PFSK-1 (cell line): Measurements from ENCODE around the gene XPOT.

Source experiments
- FOXP2 ChIP-seq: optimal IDR thresholded peaks from 2 replicates; pipeline ENCODE3; 2011; ENCODE audit warnings: borderline replicate concordance, control low read depth, inconsistent platforms; ENCODE audit not compliant: insufficient read depth; ENCODE audit errors: extremely low read length, extremely low read depth
- POLR2AphosphoS5 ChIP-seq: IDR thresholded peaks from 2 replicates; pipeline ENCODE4 v1.6.1; 2012; ENCODE audit warnings: low read depth, mild to moderate bottlenecking, control low read depth, low read length, moderate library complexity
- SIN3A ChIP-seq: IDR thresholded peaks from 2 replicates; pipeline ENCODE4 v1.6.1; 2012; ENCODE audit warnings: mild to moderate bottlenecking, low read length, moderate library complexity, borderline replicate concordance; ENCODE audit not compliant: insufficient read depth
- TAF1 ChIP-seq: IDR thresholded peaks from 2 replicates; pipeline ENCODE4 v1.6.1; 2012; ENCODE audit warnings: low read length, control low read depth, borderline replicate concordance; ENCODE audit not compliant: insufficient read depth
- TF ChIP-seq, protein P1 (sequence below), 2 experiments: IDR thresholded peaks; 2 replicates each; pipeline versions ENCODE4 v1.6.1 to v1.8.0; 2011 to 2012; ENCODE audit warnings: low read depth in 2 of 2, low read length in 2 of 2, control low read depth in 1 of 2, inconsistent platforms in 1 of 2, mild to moderate bottlenecking in 1 of 2, moderate library complexity in 1 of 2; ENCODE audit not compliant: insufficient read depth in 1 of 2

XPOT gene

DNA sequence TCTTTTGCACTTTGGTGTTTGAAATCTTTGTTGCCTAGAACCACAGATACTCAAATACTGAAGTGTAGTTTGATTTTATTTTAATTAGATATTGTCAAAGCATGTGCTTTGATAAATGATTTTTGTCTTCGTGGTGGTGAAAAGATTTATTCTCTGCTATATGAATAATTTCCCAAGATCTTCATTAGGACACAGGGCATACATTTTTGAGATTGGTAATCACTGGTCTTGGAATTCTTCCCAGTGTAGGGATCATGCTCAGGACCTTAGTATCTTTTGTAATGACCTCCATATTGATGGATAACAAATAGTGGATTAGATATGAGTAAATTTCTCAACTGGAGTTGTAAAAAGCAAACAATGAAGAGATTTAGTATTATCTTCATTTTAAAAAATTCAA lies 76.0 kb downstream of the XPOT start:
- TF ChIP-seq TAF1 = no peak
- TF ChIP-seq, protein P1, sequence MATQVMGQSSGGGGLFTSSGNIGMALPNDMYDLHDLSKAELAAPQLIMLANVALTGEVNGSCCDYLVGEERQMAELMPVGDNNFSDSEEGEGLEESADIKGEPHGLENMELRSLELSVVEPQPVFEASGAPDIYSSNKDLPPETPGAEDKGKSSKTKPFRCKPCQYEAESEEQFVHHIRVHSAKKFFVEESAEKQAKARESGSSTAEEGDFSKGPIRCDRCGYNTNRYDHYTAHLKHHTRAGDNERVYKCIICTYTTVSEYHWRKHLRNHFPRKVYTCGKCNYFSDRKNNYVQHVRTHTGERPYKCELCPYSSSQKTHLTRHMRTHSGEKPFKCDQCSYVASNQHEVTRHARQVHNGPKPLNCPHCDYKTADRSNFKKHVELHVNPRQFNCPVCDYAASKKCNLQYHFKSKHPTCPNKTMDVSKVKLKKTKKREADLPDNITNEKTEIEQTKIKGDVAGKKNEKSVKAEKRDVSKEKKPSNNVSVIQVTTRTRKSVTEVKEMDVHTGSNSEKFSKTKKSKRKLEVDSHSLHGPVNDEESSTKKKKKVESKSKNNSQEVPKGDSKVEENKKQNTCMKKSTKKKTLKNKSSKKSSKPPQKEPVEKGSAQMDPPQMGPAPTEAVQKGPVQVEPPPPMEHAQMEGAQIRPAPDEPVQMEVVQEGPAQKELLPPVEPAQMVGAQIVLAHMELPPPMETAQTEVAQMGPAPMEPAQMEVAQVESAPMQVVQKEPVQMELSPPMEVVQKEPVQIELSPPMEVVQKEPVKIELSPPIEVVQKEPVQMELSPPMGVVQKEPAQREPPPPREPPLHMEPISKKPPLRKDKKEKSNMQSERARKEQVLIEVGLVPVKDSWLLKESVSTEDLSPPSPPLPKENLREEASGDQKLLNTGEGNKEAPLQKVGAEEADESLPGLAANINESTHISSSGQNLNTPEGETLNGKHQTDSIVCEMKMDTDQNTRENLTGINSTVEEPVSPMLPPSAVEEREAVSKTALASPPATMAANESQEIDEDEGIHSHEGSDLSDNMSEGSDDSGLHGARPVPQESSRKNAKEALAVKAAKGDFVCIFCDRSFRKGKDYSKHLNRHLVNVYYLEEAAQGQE (IDR thresholded peaks at IDR 0.05; ENCODE audit: insufficient read depth in 1 of 2, low read depth in 2 of 2, low read length in 2 of 2) = no peak
- no peak for TF ChIP-seq FOXP2

DNA sequence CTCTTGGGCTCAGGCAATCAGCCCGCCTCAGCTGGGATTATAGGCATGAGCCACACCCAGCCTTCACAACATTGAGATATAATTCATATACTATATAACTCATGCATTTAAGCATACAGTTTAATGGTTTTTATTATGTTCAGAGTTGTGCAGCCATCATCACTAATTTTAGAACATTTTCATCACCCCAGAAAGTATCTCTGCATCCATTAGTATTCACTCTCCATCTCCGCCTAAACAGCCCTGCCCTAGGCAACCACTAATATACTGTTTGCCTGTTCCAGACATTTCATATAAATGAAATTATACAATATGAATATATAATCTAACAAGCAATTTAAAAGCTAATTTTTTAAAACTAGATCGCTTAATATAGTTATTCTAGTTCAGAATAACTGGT lies 82.5 kb downstream of the XPOT start:
- no peak for TF ChIP-seq FOXP2
- TF ChIP-seq, protein P1 (IDR thresholded peaks at IDR 0.05; ENCODE audit: insufficient read depth in 1 of 2, low read depth in 2 of 2, low read length in 2 of 2) = no peak
- no peak for TF ChIP-seq POLR2AphosphoS5
- no peak for TF ChIP-seq SIN3A
- no peak for TF ChIP-seq TAF1

DNA sequence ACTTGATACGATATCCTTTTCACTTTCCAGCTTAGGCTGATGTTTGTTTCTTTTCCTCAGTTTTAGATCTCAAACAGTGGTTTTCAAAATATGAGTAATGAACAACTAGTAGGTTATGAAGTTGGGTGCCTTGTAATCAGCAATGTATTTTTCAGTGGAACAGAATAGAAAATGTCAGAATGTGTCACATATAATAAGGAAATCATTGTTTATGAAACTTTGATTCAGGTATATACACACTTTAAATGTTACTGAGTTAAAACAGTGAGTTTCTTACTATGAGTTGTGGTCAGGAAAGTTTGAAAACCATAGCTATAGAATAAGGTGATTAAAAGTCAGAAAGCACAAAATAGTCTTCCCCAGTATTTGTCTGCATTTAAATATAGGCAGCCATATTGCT lies 87.5 kb downstream of the XPOT start:
- TF ChIP-seq SIN3A (no peak), TAF1 (no peak), POLR2AphosphoS5 (no peak), FOXP2 (no peak)
- TF ChIP-seq, protein P1 (IDR thresholded peaks at IDR 0.05; ENCODE audit: insufficient read depth in 1 of 2, low read depth in 2 of 2, low read length in 2 of 2) = no peak

DNA sequence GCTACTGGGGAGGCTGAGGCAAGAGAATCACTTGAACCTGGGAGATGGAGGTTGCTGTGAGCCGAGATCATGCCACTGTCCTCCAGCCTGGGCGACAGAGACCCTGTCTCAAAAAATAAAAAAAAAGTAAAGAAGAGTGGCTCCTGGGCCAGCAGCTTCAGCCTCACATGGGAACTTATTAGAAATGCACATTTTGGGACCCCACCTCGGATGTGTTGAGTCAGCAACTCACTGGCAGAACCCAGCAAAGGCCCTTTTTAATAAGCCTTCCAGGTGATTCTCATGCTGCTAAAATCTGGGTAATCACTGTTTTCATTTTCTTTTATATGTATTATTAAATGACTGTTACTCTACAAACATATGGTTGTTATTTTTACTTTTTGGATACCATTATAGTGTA lies 89.3 kb downstream of the XPOT start:
- TF ChIP-seq TAF1 = no peak

DNA sequence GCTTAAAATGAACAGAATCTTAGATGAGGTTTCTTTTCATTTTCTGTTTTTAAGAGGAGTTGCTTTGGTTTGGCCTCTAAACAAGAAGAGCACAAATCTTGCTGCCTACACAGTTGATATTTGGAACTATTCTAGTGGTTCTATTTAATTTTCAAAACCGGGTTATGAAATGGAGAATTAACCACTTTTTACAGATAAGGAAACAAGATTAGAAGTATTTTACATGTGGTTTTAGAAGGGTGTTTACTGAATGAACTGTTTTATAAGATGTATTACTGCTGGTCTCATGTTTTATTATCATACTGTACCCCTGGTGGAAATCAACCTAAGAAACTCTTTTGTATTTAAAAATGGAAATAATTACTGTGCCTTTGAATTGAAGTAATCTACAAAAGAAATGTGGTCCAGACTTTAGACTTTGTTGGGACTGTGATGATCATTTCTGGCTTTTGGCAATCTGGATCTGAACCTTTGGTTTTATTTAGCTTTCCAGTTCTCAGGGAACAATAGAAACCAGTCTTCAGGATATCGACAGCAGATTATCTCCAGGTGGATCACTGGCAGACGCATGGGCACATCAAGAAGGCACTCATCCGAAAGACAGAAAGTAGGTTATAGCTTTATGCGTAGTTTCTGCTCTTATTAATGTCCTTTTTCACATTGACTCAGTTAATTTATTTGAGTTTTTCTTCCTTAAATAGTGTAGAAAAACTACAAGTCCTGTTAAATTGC lies 91.0 kb downstream of the XPOT start:
- TF ChIP-seq FOXP2 = no peak

GRCh38 chr12:64496839-64497400 lies 92.7 kb downstream of the XPOT start:
- TF ChIP-seq FOXP2 (no peak), TAF1 (no peak), SIN3A (no peak), POLR2AphosphoS5 (no peak)
- TF ChIP-seq, protein P1 (IDR thresholded peaks at IDR 0.05; ENCODE audit: insufficient read depth in 1 of 2, low read depth in 2 of 2, low read length in 2 of 2) = no peak
